HEK293 (cell line): ENCODE results near the gene PRKG1.

ENCODE experiments used
- CTCF ChIA-PET: fragments of 350-600 bp; formaldehyde crosslinking; extraction: SDS; loops from one replicate; lab custom pipeline; 2021; ENCODE audit warnings: antibody characterized with exemption; lab: Yijun Ruan, JAX
- POLR2A ChIA-PET: fragments of 300-600 bp; formaldehyde crosslinking; extraction: SDS; loops from one replicate; lab custom pipeline; 2020; ENCODE audit warnings: antibody characterized with exemption, inconsistent platforms; lab: Yijun Ruan, JAX
- H3K27ac ChIP-seq: fragments of 200-500 bp; sonication (Bioruptor generic); 2 replicates; pipeline ENCODE4 v1.5.1; 2014; ENCODE audit warnings: low read depth, low read length, control low read depth, inconsistent platforms; ENCODE audit errors: extremely low read depth
- H3K36me3 ChIP-seq, 2 experiments: fragments of 200-500 bp in 1 of 2; sonication (Bioruptor generic) in 1 of 2; 1 replicate in 1 of 2; 2 replicates in 1 of 2; pipeline ENCODE4 v1.5.1; 2014 to 2017; ENCODE audit warnings: inconsistent platforms in 2 of 2, low read length in 2 of 2; ENCODE audit not compliant: control insufficient read depth in 2 of 2, insufficient read depth in 1 of 2
- H3K4me1 ChIP-seq: fragments of 200-500 bp; sonication (Bioruptor generic); 2 replicates; pipeline ENCODE4 v1.5.1; 2014; ENCODE audit warnings: mild to moderate bottlenecking, low read length, inconsistent platforms; ENCODE audit not compliant: control insufficient read depth, insufficient read depth
- H3K4me3 ChIP-seq: 2 replicates; pipeline ENCODE4 v1.5.1; 2011; ENCODE audit warnings: low read depth, mild to moderate bottlenecking, control low read depth, low read length, moderate library complexity
- H3K9me3 ChIP-seq: fragments of 200-500 bp; sonication (Bioruptor generic); 2 replicates; pipeline ENCODE4 v1.5.1; 2014; ENCODE audit warnings: low read depth, low read length, inconsistent platforms; ENCODE audit not compliant: control insufficient read depth, insufficient read depth
- FEZF1 ChIP-seq: fragments of 450-650 bp; formaldehyde crosslinking; IDR thresholded peaks from 2 replicates; pipeline ENCODE4 v1.5.1; 2016; ENCODE audit warnings: missing biosample characterization, missing genetic modification characterization
- KLF16 ChIP-seq: fragments of 450-650 bp; formaldehyde crosslinking; IDR thresholded peaks from 2 replicates; pipeline ENCODE4 v1.5.1; 2017; ENCODE audit warnings: missing biosample characterization, missing genetic modification characterization
- RBAK ChIP-seq: fragments of 450-650 bp; formaldehyde crosslinking; IDR thresholded peaks from 2 replicates; pipeline ENCODE4 v1.5.1; 2016; ENCODE audit warnings: missing biosample characterization, missing genetic modification characterization
- ZNF132 ChIP-seq: fragments of 450-650 bp; formaldehyde crosslinking; IDR thresholded peaks from 2 replicates; pipeline ENCODE4 v1.5.1; 2017; ENCODE audit warnings: missing biosample characterization, missing genetic modification characterization, borderline replicate concordance
- ZNF157 ChIP-seq: fragments of 450-650 bp; formaldehyde crosslinking; IDR thresholded peaks from 2 replicates; pipeline ENCODE4 v1.5.1; 2016; ENCODE audit warnings: missing biosample characterization, missing genetic modification characterization
- ZNF16 ChIP-seq: fragments of 450-650 bp; formaldehyde crosslinking; IDR thresholded peaks from 2 replicates; pipeline ENCODE4 v1.5.1; 2016; ENCODE audit warnings: low read depth, missing biosample characterization, missing genetic modification characterization
- ZNF239 ChIP-seq: fragments of 450-650 bp; formaldehyde crosslinking; IDR thresholded peaks from 2 replicates; pipeline ENCODE4 v1.5.1; 2016; ENCODE audit warnings: missing biosample characterization, missing genetic modification characterization
- ZNF37A ChIP-seq: fragments of 450-650 bp; IDR thresholded peaks from 2 replicates; pipeline ENCODE4 v1.5.1; 2018; ENCODE audit warnings: missing biosample characterization, missing genetic modification characterization
- ZNF416 ChIP-seq: fragments of 450-650 bp; formaldehyde crosslinking; IDR thresholded peaks from 2 replicates; pipeline ENCODE4 v1.5.1; 2016; ENCODE audit warnings: missing biosample characterization, missing genetic modification characterization
- ZNF423 ChIP-seq: fragments of 450-650 bp; formaldehyde crosslinking; IDR thresholded peaks from 2 replicates; pipeline ENCODE4 v1.5.1; 2016; ENCODE audit warnings: missing biosample characterization, missing genetic modification characterization
- ZNF521 ChIP-seq: fragments of 450-650 bp; formaldehyde crosslinking; IDR thresholded peaks from 2 replicates; pipeline ENCODE4 v1.5.1; 2017; ENCODE audit warnings: missing biosample characterization, mild to moderate bottlenecking, missing genetic modification characterization
- ZNF561 ChIP-seq: fragments of 450-650 bp; IDR thresholded peaks from 2 replicates; pipeline ENCODE4 v1.5.1; 2018; ENCODE audit warnings: missing biosample characterization, missing genetic modification characterization, borderline replicate concordance
- ZNF621 ChIP-seq: fragments of 450-650 bp; formaldehyde crosslinking; IDR thresholded peaks from 2 replicates; pipeline ENCODE4 v1.5.1; 2017; ENCODE audit warnings: missing biosample characterization, missing genetic modification characterization
- ZNF629 ChIP-seq: fragments of 450-650 bp; formaldehyde crosslinking; IDR thresholded peaks from 2 replicates; pipeline ENCODE4 v1.5.1; 2017; ENCODE audit warnings: missing biosample characterization, missing genetic modification characterization
- ZNF658 ChIP-seq: fragments of 450-650 bp; formaldehyde crosslinking; IDR thresholded peaks from 2 replicates; pipeline ENCODE4; 2016; ENCODE audit warnings: missing biosample characterization, missing genetic modification characterization
- ZNF677 ChIP-seq: fragments of 450-650 bp; IDR thresholded peaks from 2 replicates; pipeline ENCODE4 v1.5.0; 2018; ENCODE audit warnings: missing biosample characterization, mild to moderate bottlenecking, missing genetic modification characterization, moderate library complexity
- ZNF707 ChIP-seq: fragments of 450-650 bp; formaldehyde crosslinking; IDR thresholded peaks from 2 replicates; pipeline ENCODE4 v1.5.1; 2016; ENCODE audit warnings: missing biosample characterization, missing genetic modification characterization
- ZNF792 ChIP-seq: fragments of 450-650 bp; formaldehyde crosslinking; IDR thresholded peaks from 2 replicates; pipeline ENCODE4 v1.5.1; 2016; ENCODE audit warnings: missing biosample characterization, missing genetic modification characterization
- TF ChIP-seq, protein P1 (sequence below): fragments of 450-650 bp; formaldehyde crosslinking; optimal IDR thresholded peaks from 2 replicates; pipeline ENCODE3; 2016; ENCODE audit warnings: missing biosample characterization, mild to moderate bottlenecking, missing genetic modification characterization
- TF ChIP-seq, protein P2 (sequence below): fragments of 450-650 bp; formaldehyde crosslinking; conservative IDR thresholded peaks from 2 replicates; pipeline ENCODE4 v1.5.1; 2016; ENCODE audit warnings: low read depth, missing biosample characterization, missing genetic modification characterization
- TF ChIP-seq, protein P3 (sequence below): fragments of 450-650 bp; formaldehyde crosslinking; IDR thresholded peaks from 2 replicates; pipeline ENCODE4 v1.5.1; 2016; ENCODE audit warnings: missing biosample characterization, missing genetic modification characterization
- TF ChIP-seq, protein P4 (sequence below): fragments of 450-650 bp; formaldehyde crosslinking; IDR thresholded peaks from 2 replicates; pipeline ENCODE4 v1.5.1; 2016; ENCODE audit warnings: missing biosample characterization, missing genetic modification characterization, borderline replicate concordance
- TF ChIP-seq, protein P5 (sequence below): fragments of 450-650 bp; formaldehyde crosslinking; IDR thresholded peaks from 2 replicates; pipeline ENCODE4 v1.5.1; 2017; ENCODE audit warnings: missing biosample characterization, missing genetic modification characterization
- TF ChIP-seq, protein P6 (sequence below): fragments of 450-650 bp; formaldehyde crosslinking; IDR thresholded peaks from 2 replicates; pipeline ENCODE4 v1.5.1; 2016; ENCODE audit warnings: missing biosample characterization, missing genetic modification characterization

Gene PRKG1

DNA sequence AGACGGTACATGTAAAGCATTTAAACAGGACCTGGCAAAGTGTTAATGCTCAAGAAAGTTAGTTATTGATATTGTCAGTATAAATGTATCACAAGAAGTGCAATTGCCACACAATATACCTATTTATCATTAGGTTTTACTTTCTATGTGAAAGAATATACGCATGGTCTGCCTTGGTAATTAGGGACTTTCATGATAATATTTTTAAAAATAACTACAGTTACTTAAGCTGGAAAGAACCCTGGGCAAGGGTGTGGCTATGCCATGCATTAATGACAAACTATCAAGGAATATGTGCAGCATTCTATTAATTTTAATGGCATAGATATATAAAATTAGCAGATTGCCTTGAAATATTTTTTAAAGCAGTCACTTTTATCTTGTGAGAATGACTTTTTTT, 433.9 kb downstream of the PRKG1 start (continued):
- no peak for TF ChIP-seq ZNF677
- TF ChIP-seq, protein P1, sequence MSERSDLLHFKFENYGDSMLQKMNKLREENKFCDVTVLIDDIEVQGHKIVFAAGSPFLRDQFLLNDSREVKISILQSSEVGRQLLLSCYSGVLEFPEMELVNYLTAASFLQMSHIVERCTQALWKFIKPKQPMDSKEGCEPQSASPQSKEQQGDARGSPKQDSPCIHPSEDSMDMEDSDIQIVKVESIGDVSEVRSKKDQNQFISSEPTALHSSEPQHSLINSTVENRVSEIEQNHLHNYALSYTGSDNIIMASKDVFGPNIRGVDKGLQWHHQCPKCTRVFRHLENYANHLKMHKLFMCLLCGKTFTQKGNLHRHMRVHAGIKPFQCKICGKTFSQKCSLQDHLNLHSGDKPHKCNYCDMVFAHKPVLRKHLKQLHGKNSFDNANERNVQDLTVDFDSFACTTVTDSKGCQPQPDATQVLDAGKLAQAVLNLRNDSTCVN: no peak
- no peak for TF ChIP-seq ZNF707 (tag by site-specific recombination)
- no peak for TF ChIP-seq ZNF16
- no peak for TF ChIP-seq ZNF658 (tag by site-specific recombination)
- TF ChIP-seq, protein P2, sequence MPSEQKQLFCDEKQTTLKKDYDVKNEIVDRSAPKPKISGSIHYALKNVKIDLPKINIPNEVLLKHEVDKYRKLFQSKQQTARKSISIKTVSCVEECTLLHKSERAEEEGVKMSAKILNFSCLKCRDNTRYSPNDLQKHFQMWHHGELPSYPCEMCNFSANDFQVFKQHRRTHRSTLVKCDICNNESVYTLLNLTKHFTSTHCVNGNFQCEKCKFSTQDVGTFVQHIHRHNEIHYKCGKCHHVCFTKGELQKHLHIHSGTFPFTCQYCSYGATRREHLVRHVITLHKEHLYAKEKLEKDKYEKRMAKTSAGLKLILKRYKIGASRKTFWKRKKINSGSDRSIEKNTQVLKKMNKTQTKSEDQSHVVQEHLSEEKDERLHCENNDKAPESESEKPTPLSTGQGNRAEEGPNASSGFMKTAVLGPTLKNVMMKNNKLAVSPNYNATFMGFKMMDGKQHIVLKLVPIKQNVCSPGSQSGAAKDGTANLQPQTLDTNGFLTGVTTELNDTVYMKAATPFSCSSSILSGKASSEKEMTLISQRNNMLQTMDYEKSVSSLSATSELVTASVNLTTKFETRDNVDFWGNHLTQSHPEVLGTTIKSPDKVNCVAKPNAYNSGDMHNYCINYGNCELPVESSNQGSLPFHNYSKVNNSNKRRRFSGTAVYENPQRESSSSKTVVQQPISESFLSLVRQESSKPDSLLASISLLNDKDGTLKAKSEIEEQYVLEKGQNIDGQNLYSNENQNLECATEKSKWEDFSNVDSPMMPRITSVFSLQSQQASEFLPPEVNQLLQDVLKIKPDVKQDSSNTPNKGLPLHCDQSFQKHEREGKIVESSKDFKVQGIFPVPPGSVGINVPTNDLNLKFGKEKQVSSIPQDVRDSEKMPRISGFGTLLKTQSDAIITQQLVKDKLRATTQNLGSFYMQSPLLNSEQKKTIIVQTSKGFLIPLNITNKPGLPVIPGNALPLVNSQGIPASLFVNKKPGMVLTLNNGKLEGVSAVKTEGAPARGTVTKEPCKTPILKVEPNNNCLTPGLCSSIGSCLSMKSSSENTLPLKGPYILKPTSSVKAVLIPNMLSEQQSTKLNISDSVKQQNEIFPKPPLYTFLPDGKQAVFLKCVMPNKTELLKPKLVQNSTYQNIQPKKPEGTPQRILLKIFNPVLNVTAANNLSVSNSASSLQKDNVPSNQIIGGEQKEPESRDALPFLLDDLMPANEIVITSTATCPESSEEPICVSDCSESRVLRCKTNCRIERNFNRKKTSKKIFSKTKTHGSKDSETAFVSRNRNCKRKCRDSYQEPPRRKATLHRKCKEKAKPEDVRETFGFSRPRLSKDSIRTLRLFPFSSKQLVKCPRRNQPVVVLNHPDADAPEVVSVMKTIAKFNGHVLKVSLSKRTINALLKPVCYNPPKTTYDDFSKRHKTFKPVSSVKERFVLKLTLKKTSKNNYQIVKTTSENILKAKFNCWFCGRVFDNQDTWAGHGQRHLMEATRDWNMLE: no peak

DNA sequence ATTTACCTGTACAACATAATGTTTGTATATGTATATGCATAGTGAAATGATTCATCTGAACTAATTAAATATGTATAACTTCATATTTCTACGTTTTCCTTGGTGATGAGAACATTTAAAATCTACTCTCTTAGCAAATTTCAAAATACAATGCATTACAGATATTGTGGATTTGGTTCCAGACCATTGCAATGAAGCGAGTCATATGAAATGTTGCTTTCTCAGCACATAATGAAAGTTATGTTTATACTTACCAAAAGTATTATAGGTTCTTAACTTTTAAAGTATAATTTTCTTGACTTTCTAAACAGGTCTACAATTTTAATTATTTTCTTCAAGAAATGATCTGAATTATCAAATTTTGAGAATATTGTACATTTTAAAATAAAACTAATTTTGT, 435.9 kb downstream of the PRKG1 start:
- POLR2A ChIA-PET: no interaction called here
- TF ChIP-seq, protein P3, sequence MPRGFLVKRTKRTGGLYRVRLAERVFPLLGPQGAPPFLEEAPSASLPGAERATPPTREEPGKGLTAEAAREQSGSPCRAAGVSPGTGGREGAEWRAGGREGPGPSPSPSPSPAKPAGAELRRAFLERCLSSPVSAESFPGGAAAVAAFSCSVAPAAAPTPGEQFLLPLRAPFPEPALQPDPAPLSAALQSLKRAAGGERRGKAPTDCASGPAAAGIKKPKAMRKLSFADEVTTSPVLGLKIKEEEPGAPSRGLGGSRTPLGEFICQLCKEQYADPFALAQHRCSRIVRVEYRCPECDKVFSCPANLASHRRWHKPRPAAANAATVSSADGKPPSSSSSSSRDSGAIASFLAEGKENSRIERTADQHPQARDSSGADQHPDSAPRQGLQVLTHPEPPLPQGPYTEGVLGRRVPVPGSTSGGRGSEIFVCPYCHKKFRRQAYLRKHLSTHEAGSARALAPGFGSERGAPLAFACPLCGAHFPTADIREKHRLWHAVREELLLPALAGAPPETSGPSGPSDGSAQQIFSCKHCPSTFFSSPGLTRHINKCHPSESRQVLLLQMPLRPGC (tag by site-specific recombination): no peak
- TF ChIP-seq, protein P4, sequence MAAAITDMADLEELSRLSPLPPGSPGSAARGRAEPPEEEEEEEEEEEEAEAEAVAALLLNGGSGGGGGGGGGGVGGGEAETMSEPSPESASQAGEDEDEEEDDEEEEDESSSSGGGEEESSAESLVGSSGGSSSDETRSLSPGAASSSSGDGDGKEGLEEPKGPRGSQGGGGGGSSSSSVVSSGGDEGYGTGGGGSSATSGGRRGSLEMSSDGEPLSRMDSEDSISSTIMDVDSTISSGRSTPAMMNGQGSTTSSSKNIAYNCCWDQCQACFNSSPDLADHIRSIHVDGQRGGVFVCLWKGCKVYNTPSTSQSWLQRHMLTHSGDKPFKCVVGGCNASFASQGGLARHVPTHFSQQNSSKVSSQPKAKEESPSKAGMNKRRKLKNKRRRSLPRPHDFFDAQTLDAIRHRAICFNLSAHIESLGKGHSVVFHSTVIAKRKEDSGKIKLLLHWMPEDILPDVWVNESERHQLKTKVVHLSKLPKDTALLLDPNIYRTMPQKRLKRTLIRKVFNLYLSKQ: no peak
- TF ChIP-seq ZNF37A (tag by site-specific recombination) (no peak), KLF16 (tag by site-specific recombination) (no peak), ZNF561 (tag by site-specific recombination) (no peak), ZNF416 (no peak)
- TF ChIP-seq, all 188 proteins: peak for 0
- H3K4me3 ChIP-seq: no peak overlapping the region
- no peaks in the 10 kb centered on the region for H3K36me3 ChIP-seq
- no peaks in the 10 kb centered on the region for H3K4me1 ChIP-seq
- H3K27ac ChIP-seq: no peak overlapping the region
- CTCF ChIA-PET: no interaction called here
- H3K9me3 ChIP-seq: no peaks in the 10 kb centered on the region

DNA sequence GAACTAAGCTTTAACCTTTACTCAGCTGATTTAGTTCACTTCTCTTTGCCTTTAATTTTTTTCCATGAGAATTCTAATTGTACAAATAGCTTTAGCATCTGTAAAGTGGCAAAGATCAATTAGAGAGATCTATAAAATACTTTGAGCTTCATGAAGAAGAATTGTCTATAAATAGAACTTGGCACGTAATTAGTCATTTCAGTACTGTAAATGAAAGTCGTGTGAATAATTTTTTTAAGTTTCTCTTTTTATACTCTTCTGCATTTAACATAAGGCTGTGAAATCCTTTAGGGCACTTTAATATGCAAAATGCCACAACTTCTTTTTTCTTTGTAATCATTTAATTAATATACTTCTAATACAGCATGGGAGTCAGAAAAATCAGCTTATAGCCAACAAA, 447.3 kb downstream of the PRKG1 start:
- no peak overlapping the region for H3K27ac ChIP-seq
- H3K4me3 ChIP-seq: no peak overlapping the region
- H3K36me3 ChIP-seq: no peaks in the 10 kb centered on the region
- H3K9me3 ChIP-seq: no peaks in the 10 kb centered on the region
- ChIA-PET CTCF (interaction anchor here (0.7 kb wide), 1 partner anchor 512 kb away, joined by 3 read pairs; no protein-coding TSS in a partner anchor), POLR2A (no interaction called here)
- H3K4me1 ChIP-seq: no peaks in the 10 kb centered on the region
- TF ChIP-seq FEZF1 (no peak), ZNF423 (no peak), ZNF621 (tag by site-specific recombination) (no peak), ZNF157 (no peak), ZNF792 (tag by site-specific recombination) (no peak), RBAK (tag by site-specific recombination) (no peak), ZNF629 (tag by site-specific recombination) (no peak), ZNF521 (tag by site-specific recombination) (no peak), ZNF132 (no peak), ZNF239 (no peak)
- TF ChIP-seq, protein P5, sequence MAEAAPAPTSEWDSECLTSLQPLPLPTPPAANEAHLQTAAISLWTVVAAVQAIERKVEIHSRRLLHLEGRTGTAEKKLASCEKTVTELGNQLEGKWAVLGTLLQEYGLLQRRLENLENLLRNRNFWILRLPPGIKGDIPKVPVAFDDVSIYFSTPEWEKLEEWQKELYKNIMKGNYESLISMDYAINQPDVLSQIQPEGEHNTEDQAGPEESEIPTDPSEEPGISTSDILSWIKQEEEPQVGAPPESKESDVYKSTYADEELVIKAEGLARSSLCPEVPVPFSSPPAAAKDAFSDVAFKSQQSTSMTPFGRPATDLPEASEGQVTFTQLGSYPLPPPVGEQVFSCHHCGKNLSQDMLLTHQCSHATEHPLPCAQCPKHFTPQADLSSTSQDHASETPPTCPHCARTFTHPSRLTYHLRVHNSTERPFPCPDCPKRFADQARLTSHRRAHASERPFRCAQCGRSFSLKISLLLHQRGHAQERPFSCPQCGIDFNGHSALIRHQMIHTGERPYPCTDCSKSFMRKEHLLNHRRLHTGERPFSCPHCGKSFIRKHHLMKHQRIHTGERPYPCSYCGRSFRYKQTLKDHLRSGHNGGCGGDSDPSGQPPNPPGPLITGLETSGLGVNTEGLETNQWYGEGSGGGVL (tag by site-specific recombination): no peak
- TF ChIP-seq, protein P6, sequence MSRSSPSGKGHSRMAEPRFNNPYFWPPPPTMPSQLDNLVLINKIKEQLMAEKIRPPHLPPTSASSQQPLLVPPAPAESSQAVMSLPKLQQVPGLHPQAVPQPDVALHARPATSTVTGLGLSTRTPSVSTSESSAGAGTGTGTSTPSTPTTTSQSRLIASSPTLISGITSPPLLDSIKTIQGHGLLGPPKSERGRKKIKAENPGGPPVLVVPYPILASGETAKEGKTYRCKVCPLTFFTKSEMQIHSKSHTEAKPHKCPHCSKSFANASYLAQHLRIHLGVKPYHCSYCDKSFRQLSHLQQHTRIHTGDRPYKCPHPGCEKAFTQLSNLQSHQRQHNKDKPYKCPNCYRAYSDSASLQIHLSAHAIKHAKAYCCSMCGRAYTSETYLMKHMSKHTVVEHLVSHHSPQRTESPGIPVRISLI (tag by site-specific recombination): no peak
